Body of pancreas (tissue), 4 donors: Measurements from ENCODE around the gene SYNPO. TPM values are rescaled to one million over a fixed set of nuclear protein-coding genes. Genes with fewer than 3 reads are reported as not detected.
A peak's percentile ranks its signal among the peaks of the same experiment; 100 is the strongest.

Source experiments
- ATAC-seq: fragments of 150-250 bp; one replicate; pipeline ENCODE4 v1.9.1; 2016
- DNase-seq, 4 donors: peaks; one replicate each; pipeline ENCODE4 v3.0.0-alpha.2; 2019
- H3K27ac ChIP-seq, 4 donors: fragments of 200-600 bp; sonication (generic); 1 replicate in 3 of 4; 2 replicates in 1 of 4; pipeline versions ENCODE4 v1.5.1 to v1.6.1; 2016 to 2019; ENCODE audit warnings: mild to moderate bottlenecking in 1 of 4, mixed read lengths in 1 of 4, moderate library complexity in 1 of 4
- H3K27me3 ChIP-seq, 2 donors: fragments of 200-600 bp; sonication (generic); one replicate each; pipeline ENCODE4 v1.6.0; 2016; ENCODE audit warnings: mild to moderate bottlenecking in 1 of 2
- H3K36me3 ChIP-seq, 2 donors: fragments of 200-600 bp; sonication (generic); replicated peaks in 1 of 2; 2 replicates each; pipeline ENCODE4 v1.5.1; 2016; ENCODE audit warnings: low read depth in 2 of 2; ENCODE audit not compliant: insufficient read depth in 1 of 2
- H3K4me1 ChIP-seq: fragments of 200-600 bp; sonication (generic); one replicate; pipeline ENCODE4 v1.6.0; 2016
- H3K4me3 ChIP-seq, 2 donors: fragments of 200-600 bp; sonication (generic); 1 replicate in 1 of 2; 2 replicates in 1 of 2; pipeline ENCODE4 v1.5.1; 2016 to 2019
- H3K9me3 ChIP-seq, 3 donors: fragments of 200-600 bp; sonication (generic); 1 replicate in 2 of 3; 2 replicates in 1 of 3; pipeline ENCODE4 v1.5.1; 2016
- CTCF ChIP-seq, 7 experiments: fragments of 450-650 bp in 4 of 7; fragments of 200-600 bp in 3 of 7; sonication (generic) in 3 of 7; IDR thresholded peaks; one replicate each; pipeline ENCODE4 v1.5.1; 2016 to 2019; ENCODE audit warnings: antibody characterized with exemption in 7 of 7
- POLR2A ChIP-seq, 3 donors: fragments of 450-650 bp; IDR thresholded peaks; one replicate each; pipeline ENCODE4 v1.6.1; 2016; ENCODE audit warnings: antibody characterized with exemption in 3 of 3, mild to moderate bottlenecking in 2 of 3
- WGBS, 2 donors: methylation state at CpG; one replicate each; pipeline ENCODE4 v1.1.5; 2017; 5-methylcytosine and 5-hydroxymethylcytosine counted together
- intact Hi-C: fragments of 100-400 bp; cut with DNase I; formaldehyde crosslinking; loops from one replicate; pipeline ENCODE4 v1.15.1; 2023
- total RNA-seq, 2 donors: library from RNA; depleted of rRNA; stranded (reverse); fragments of >200 nt; gene quantifications; one replicate each; pipeline ENCODE4 v1.1.0, GENCODE V29; 2016

The SYNPO gene
- total RNA-seq, 2 donors from 2014 or later: 18.4 to 40.9 TPM

- H3K9me3 ChIP-seq: no peaks in the 10 kb centered on the region
- H3K36me3 ChIP-seq: no peaks in the 10 kb centered on the region
- 41 to 43% methylated on average over 3 to 4 of the region's 4 CpGs for WGBS, 2 donors
- intact Hi-C loops: no loop called here
- TF ChIP-seq CTCF (IDR thresholded peaks at IDR 0.05) (no peak), POLR2A (IDR thresholded peaks at IDR 0.05) (no peak)
- no peak for ATAC-seq
- peak overlapping the region; percentile 50 to 92 (median 86) for H3K27ac ChIP-seq
- no peak for DNase-seq
- peaks cover 85% of the 10 kb centered on the region for H3K4me1 ChIP-seq
- no peaks in the 10 kb centered on the region for H3K27me3 ChIP-seq
- H3K4me3 ChIP-seq: no peak overlapping the region
Measured at GRCh38 chr5:150614661-150615060, 25.8 kb upstream of the SYNPO start.

GRCh38 chr5:150615141-150615699 lies 25.2 kb upstream of the SYNPO start:
- WGBS, 2 donors: 10 to 17% methylated on average over 8 to 17 of the region's 17 CpGs
- Histone ChIP-seq H3K36me3 (no peaks in the 10 kb centered on the region), H3K4me3 (no peak overlapping the region), H3K27me3 (no peaks in the 10 kb centered on the region), H3K4me1 (peaks cover 89% of the 10 kb centered on the region), H3K27ac (peak overlapping the region; percentile 65 to 92 (median 86)), H3K9me3 (no peaks in the 10 kb centered on the region)
- TF ChIP-seq POLR2A (IDR thresholded peaks at IDR 0.05) (no peak), CTCF (IDR thresholded peaks at IDR 0.05) (no peak)
- intact Hi-C loops: no loop called here
- ATAC-seq: peak; percentile 38
- DNase-seq: peak; percentile 59 to 80 (median 70)

- WGBS, 2 donors: 4 to 38% methylated on average over 1 to 5 of the region's 5 CpGs
- TF ChIP-seq POLR2A (IDR thresholded peaks at IDR 0.05): no peak
- Histone ChIP-seq H3K27ac (peak overlapping the region; percentile 65 to 92 (median 86)), H3K27me3 (no peaks in the 10 kb centered on the region), H3K4me1 (peaks cover 92% of the 10 kb centered on the region), H3K4me3 (no peak overlapping the region), H3K36me3 (no peaks in the 10 kb centered on the region), H3K9me3 (no peaks in the 10 kb centered on the region)
- ATAC-seq (peak; percentile 28), DNase-seq (peak; percentile 82 to 88 (median 84))
- intact Hi-C loops: no loop called here
Measured at GRCh38 chr5:150616024-150616470, 24.4 kb upstream of the SYNPO start.

GRCh38 chr5:150616506-150616905 lies 24.0 kb upstream of the SYNPO start:
- intact Hi-C loops: no loop called here
- WGBS, 2 donors: 97 to 100% methylated on average over 1 of the region's 1 CpG

GRCh38 chr5:150618163-150618562 lies 22.3 kb upstream of the SYNPO start:
- DNase-seq (peak in 1 of 4 donors; percentile 55), ATAC-seq (no peak)
- TF ChIP-seq POLR2A (IDR thresholded peaks at IDR 0.05) (no peak), CTCF (IDR thresholded peaks at IDR 0.05) (no peak)
- Histone ChIP-seq H3K4me1 (peaks cover 72% of the 10 kb centered on the region), H3K9me3 (no peaks in the 10 kb centered on the region), H3K27ac (peak overlapping the region; percentile 12 to 92 (median 86)), H3K4me3 (no peak overlapping the region), H3K36me3 (no peaks in the 10 kb centered on the region), H3K27me3 (no peaks in the 10 kb centered on the region)
- WGBS, 2 donors: 59 to 73% methylated on average over 9 of the region's 9 CpGs
- intact Hi-C loops: no loop called here

More at GRCh38 chr5:150616506-150616905, 24.0 kb upstream of the SYNPO start:
- H3K4me1 ChIP-seq: peaks cover 89% of the 10 kb centered on the region
- TF ChIP-seq POLR2A (IDR thresholded peaks at IDR 0.05) (no peak), CTCF (IDR thresholded peaks at IDR 0.05) (no peak)
- H3K27me3 ChIP-seq: no peaks in the 10 kb centered on the region
- no peak overlapping the region for H3K4me3 ChIP-seq
- no peaks in the 10 kb centered on the region for H3K36me3 ChIP-seq
- ATAC-seq: no peak
- H3K9me3 ChIP-seq: no peaks in the 10 kb centered on the region
- peak overlapping the region; percentile 60 to 92 (median 86) for H3K27ac ChIP-seq
- no peak for DNase-seq
